ENCODE results near the gene ZNF862.

ZNF862 gene

DNA sequence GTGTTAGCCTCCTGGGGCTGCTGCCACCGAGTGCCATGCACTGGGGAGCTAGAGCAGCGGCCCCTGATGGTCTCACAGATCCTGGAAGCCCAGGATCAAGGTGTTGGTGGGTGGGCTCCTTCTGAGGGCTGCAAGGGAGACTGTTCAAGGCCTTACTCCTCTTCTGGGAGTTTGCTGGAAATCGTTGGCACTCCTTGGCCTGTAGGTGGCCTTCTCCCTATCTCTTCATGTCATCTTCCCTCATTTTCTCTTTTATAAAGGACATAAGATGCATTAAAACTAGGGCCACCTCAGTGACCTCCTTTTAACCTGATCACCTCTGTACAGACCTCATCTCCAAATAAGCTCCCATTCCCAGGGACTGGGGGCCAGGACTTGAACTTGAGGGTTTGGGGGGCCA, 27.0 kb upstream of the ZNF862 start:
- no peak for DNase-seq (ENCODE audit: low read depth)

GRCh38 chr7:149811831-149812490, 26.2 kb upstream of the ZNF862 start:
- no peak for DNase-seq (ENCODE audit: low read depth)

DNA sequence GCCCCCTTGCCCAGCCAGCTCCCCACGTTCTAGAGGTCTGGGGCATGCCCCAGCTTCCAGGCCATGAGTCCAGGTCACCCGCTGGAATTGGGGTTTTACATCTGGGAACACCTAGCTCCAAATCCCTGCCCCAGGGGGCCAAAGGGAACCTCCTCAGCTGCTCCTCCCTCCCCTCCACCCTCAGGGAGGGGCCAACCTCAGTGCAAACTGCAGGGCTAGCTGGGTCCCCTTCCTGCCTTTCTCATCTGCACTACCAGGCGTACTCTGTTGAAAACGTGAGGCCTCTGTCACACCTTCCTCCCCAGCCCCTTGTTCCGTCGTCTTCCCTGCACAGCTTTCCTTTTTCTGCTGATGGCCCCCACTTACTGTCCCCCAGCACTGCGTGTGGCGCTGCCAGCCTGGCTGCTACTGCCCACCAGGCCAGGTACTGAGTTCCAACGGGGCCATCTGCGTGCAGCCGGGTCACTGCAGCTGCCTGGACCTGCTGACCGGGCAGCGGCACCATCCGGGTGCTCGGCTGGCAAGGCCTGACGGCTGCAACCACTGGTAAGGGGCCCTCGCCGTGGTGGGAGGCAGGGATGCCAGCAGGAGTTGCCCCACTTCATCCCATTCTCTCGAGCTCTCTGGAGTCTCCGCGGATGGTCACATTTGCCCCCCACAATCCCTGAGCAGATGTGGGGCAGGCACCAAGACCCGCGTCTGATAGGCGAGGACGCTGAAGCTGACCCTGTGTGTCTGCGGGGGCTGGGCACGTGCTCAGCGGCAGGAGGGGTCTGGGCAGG, 24.7 kb upstream of the ZNF862 start:
- no peak for DNase-seq (ENCODE audit: low read depth)

DNA sequence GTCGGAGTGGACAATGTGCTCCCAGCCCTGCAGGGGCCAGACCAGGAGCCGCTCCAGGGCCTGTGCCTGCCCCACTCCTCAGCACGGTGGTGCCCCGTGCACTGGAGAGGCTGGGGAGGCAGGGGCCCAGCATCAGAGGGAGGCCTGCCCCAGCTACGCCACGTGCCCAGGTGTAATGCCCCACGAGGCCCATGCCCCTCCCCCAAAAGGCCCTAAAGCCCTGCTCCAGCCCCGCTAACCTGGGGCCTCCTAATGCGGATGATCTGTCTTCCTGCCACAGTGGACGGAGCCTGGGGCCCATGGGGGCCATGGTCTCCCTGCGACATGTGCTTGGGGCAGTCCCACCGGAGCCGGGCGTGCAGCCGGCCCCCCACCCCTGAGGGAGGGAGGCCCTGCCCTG, 23.7 kb upstream of the ZNF862 start:
- no peak for DNase-seq (ENCODE audit: low read depth)

DNA sequence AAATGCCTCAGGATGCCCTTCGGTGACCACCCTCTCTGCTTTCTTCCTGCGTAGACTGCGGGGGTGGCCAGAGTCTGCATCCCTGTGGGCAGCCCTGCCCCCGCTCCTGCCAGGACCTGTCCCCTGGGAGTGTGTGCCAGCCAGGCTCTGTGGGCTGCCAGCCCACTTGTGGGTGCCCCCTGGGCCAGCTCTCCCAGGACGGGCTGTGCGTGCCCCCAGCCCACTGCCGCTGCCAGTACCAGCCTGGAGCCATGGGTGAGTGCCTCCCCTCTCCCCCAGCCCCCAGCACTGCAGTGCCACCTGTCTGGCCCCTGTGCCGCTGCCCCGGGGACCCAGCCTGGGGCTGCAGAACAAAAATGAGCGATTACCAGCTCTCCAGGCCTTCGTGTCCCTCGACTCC, 23.1 kb upstream of the ZNF862 start:
- no peak for DNase-seq (ENCODE audit: low read depth)

- no peak for DNase-seq (ENCODE audit: low read depth)
Measured at GRCh38 chr7:149815661-149816266, 22.4 kb upstream of the ZNF862 start.

GRCh38 chr7:149816267-149816751, 21.9 kb upstream of the ZNF862 start:
- DNase-seq (ENCODE audit: low read depth), result no peak

- no peak for DNase-seq (ENCODE audit: low read depth)
Measured at GRCh38 chr7:149816794-149817193, 21.4 kb upstream of the ZNF862 start.

DNA sequence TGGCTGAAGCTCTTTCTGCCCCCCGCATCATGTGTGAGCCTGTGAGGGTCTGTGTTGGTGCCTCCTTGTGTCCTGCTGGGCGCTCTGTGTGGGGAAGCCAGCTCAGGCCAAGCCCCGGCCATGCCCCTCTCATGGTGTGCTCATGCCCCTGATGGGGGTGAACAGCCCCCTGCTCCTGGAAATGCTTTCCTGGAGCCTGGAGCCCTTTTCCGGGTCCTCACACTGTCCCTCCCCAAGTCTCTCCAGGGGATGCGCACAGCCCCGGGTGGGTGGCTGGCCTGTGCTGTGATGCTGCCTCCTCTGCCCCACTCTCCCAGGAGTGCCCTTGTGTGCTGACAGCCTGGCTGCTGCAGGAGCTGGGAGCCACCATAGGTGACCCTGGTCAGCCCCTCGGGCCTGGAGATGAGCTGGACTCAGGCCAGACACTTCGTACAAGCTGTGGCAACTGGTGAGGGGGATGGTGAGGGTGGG, 20.8 kb upstream of the ZNF862 start:
- no peak for DNase-seq (ENCODE audit: low read depth)

- DNase-seq (ENCODE audit: low read depth), result no peak
Measured at GRCh38 chr7:149817836-149818535, 20.2 kb upstream of the ZNF862 start.

- no peak for DNase-seq (ENCODE audit: low read depth)
Measured at GRCh38 chr7:149818536-149818840, 19.7 kb upstream of the ZNF862 start.

DNA sequence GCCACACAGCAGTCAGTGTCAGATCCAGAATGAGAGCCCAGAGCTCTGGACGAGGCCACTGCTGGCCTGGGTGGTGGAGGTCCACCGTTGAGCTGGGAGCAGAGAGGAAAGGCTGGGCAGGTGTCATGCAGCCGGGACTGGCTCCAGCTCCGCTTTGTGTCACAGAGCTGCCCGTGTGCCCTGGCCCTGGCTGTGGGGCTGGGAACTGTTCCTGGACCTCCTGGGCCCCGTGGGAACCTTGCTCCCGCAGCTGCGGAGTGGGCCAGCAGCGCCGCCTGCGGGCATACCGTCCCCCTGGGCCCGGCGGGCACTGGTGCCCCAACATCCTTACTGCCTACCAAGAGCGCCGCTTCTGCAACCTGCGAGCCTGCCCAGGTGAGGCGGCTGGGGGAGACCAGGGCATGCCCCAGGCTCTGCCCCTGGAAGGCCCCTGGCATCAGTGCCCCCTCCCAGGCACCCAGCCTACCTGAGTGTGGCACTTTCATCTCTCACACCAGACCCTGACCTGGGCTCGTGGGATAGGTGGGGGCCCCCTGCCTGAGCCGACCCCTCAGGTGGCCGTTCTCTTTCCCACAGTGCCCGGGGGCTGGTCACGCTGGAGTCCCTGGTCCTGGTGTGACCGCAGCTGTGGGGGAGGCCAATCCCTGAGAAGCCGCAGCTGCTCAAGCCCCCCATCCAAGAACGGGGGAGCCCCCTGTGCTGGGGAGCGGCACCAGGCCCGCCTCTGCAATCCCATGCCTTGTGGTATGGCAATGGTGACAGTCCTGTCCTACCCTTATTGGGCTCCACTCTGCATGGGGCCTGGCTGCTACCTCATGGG, 18.8 kb upstream of the ZNF862 start:
- DNase-seq (ENCODE audit: low read depth), result no peak

GRCh38 chr7:149819961-149820340, 18.2 kb upstream of the ZNF862 start:
- DNase-seq (ENCODE audit: low read depth), result no peak

DNA sequence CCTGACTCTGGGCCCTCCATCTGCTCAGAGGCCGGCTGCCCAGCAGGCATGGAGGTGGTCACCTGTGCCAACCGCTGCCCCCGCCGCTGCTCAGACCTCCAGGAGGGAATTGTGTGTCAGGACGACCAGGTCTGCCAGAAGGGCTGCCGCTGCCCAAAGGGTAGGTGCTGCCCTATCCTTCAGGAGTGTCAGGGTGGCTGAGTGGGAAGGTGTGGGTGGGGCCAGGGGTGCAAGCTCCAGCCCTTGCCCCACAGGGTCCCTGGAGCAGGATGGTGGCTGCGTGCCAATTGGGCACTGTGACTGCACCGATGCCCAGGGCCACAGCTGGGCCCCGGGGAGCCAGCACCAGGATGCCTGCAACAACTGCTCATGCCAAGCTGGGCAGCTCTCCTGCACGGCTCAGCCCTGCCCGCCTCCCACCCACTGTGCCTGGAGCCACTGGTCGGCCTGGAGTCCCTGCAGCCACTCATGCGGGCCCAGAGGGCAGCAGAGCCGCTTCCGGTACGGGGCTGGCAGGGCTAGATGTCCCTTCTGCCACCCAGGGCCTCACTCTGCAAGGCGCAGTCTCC, 17.5 kb upstream of the ZNF862 start:
- no peak for DNase-seq (ENCODE audit: low read depth)

GRCh38 chr7:149821191-149822148, 16.7 kb upstream of the ZNF862 start:
- no peak for DNase-seq (ENCODE audit: low read depth)

DNA sequence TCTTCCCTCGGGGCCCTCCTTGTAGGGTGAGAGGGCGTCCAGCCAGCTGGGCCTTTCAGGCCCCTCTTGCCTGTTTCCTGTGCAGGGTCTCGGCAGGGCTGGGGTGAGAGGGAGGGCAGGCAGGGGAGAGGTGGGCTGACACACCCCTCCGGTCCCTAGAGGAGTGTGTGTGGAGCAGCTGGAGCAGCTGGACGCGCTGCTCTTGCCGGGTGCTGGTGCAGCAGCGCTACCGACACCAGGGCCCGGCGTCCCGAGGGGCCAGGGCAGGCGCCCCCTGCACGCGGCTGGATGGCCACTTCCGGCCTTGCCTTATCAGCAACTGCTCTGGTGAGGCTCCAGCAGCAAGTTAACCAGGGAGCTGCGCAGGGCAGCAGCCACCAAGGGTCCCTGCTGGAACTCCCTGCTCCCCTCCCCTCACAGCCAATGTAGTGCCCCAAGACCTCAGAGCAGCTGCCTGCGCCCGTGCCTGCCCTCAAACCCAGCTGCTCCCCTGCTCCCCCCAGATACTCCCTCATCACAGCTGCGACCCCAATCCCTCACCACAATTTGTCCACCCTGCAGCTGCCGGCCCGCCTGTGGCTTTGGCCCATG, 15.7 kb upstream of the ZNF862 start:
- DNase-seq (ENCODE audit: low read depth), result no peak

GRCh38 chr7:149823191-149823630, 15.0 kb upstream of the ZNF862 start:
- no peak for DNase-seq (ENCODE audit: low read depth)

- DNase-seq (ENCODE audit: low read depth), result no peak
Measured at GRCh38 chr7:149823631-149824199, 14.5 kb upstream of the ZNF862 start.

DNA sequence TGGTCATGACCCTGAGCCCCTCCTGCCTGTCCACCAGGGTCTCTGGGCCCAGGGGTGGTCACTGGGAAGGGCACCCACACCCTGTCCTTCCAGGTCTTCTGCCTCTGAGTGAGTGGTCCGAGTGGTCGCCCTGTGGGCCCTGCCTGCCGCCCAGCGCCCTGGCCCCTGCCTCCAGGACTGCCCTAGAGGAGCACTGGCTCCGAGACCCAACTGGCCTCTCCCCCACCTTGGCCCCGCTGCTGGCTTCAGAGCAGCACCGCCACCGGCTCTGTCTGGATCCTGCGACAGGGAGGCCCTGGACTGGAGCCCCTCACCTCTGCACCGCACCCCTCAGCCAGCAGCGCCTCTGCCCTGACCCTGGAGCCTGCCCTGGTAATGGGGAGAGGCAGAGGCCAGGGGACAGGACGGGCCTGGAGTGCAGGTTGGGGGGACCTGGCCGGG, 13.9 kb upstream of the ZNF862 start:
- no peak for DNase-seq (ENCODE audit: low read depth)

All from activated T-cell treated with anti-CD3 and anti-CD28 coated beads for 24 hours (primary cell).